Myocyte (in vitro differentiated cells): ENCODE data around the gene CST1. TPM values are rescaled to one million over a fixed set of nuclear protein-coding genes. Genes with fewer than 3 reads are reported as not detected.
"Not testable (repeated sequence)": the region's sequence is repeated elsewhere in the genome, so short reads cannot be mapped to it uniquely, and the experiment has no call there.

ENCODE experiments used
- DNase-seq: peaks from one replicate; pipeline ENCODE4 v3.0.0-alpha.2; 2012; ENCODE audit warnings: low read depth
- polyA plus RNA-seq: library from polyadenylated mRNA; unstranded; fragments of >200 nt; gene quantifications from one replicate; pipeline ENCODE4 v1.2.1, GENCODE V29; 2012; ENCODE audit warnings: missing spikeins
- total RNA-seq: library from RNA; depleted of rRNA; stranded (reverse); fragments of >200 nt; gene quantifications from 2 replicates; pipeline ENCODE4 v1.2.3, GENCODE V29; 2014

The CST1 gene, protein sequence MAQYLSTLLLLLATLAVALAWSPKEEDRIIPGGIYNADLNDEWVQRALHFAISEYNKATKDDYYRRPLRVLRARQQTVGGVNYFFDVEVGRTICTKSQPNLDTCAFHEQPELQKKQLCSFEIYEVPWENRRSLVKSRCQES
- not detected in 2 replicates for total RNA-seq
- polyA plus RNA-seq, result 0.43 TPM

DNA sequence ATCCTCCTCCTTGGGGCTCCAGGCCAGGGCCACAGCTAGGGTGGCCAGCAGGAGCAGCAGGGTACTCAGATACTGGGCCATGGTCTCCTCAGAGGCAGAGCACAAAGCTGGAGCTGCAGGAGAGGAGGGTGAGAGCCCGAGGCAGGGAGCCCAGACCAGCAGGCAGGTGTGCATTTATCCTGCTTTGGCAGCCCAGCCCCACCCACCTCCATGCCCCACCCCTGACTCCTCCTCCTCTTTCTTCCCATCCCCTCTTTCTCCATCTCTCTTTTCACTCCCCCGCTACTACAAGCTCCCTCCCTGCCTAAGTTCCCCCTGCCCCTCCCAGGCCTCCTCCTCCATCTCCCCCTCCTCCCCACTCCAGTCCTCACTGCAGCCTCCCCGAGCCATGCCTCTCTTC is at the start of gene CST1:
CST1 (minus strand) TSS at position 150 of the 400 bp plus-strand sequence; CDS start at position 81, 69 bp downstream.
- not testable (repeated sequence) for DNase-seq

DNA sequence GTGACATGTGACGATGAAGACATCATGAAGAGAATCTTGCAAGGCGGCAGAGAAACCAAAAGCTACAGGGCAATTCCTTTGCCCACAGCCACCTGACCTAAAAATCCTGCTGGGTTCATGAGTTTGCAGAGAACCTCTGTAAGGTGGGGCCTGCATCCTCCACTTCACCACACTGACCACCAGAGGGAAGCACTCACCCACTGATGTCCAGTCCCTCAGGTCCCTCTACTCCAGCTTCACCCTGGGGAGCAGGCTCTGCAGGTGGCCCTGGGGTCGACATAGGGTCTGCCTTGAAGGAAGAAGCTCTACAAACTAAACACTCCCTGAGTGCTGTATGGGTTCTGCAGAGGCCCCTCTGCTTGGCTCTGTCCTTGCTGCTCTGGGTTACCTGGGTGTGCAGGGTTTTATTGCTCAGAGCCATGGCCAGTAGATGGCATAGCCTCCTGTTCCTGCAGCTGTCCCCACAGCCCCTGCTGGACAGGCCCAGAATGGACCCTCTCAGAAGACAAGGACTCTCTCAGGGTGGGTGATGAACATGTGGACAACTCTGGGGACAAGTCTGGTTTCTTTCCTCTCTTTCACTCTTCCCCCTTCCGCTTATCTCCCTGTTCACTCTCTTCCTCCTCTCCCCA is 48.6 kb upstream of the CST1 start:
- not testable (repeated sequence) for DNase-seq

DNA sequence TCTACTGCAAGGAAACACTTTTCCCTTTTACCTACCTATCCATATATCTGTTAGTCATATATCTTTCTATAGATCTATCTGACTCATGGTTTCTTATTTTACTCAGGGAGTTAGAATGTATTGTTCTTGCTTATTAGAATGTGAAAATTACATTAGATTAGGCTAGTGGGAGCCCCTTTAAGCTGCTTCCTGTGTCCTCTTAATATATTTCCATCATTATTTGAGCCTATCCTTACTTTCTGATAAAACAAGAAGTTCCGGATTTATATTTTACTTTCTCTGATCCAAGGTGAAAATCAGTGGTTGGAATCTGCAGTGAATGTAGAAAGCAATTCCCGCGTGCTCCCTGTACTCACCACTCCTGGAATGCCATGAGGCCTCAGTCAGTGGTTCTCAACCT is 44.8 kb upstream of the CST1 start:
- DNase-seq, result no peak

GRCh38 chr20:23794841-23795240 is 44.1 kb upstream of the CST1 start:
- DNase-seq, result no peak

DNA sequence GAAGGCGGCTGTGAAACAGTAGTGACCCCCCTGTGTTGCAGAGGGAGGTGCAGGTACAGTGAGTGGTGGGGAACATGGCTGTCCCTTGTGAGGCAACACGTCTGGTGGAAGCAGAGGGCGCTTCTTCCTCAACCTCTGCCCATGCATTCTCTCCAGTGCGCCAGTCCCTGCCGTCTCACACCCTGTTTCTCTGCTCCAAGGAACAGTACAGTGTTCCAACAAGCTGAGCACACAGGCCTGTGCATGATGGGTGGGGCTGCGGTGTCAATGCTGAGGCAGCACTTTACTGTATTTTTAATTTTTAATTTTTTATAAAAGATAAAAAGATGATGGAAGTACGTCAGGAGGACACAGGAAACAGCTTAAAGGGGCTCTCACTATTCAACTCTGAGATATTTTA is 43.3 kb upstream of the CST1 start:
- no peak for DNase-seq

- no peak for DNase-seq
These were observed 32.7 kb upstream of the CST1 start for GRCh38 chr20:23783447-23783846.

DNA sequence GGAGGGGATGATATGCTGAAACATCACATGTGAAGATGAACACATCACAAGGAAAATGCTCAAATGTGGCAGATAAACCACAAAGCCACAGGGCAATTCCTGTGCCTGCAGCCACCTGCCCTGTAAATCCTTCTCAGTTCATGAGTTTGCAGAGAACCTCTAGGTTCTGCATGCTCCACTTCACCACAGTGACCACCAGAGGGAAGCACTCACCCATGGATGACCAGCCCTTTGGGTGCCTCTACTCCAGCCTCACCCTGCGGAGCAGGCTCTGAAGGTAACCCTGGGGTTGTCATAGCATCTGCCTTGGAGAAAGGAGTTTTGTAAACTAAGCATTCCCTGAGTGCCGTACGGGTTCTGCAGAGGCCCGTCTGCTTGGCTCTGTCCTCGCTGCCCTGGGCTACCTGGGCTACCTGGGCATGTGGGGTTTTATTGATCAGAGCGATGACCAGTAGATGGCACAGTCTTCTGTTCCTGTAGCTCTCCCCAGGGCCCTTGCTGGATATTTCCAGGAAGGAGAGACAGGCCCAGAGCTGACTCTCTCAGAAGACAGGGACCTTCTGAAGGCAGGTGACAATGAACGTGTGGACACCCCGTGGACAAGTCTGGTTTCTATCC is 31.7 kb upstream of the CST1 start:
- DNase-seq, result peak; percentile 5

DNA sequence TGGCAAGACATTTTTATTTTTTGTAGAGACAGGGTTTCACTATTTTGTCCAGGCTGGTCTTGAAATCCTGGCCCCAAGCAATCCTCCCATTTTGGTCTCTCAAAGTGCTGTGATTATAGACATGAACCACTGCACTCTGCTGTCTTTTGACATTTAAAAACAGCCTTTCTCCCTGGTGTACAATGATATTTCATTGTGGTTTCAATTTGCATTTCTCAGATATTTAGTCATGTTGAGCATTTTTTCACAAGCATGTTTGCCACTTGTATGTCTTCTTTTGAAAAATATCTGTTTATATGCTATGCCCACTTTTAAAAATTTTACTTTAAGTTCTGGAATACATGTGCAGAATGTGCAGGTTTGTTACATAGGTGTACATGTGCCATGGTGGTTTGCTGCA is 27.9 kb upstream of the CST1 start:
- peak; percentile 2 for DNase-seq

DNA sequence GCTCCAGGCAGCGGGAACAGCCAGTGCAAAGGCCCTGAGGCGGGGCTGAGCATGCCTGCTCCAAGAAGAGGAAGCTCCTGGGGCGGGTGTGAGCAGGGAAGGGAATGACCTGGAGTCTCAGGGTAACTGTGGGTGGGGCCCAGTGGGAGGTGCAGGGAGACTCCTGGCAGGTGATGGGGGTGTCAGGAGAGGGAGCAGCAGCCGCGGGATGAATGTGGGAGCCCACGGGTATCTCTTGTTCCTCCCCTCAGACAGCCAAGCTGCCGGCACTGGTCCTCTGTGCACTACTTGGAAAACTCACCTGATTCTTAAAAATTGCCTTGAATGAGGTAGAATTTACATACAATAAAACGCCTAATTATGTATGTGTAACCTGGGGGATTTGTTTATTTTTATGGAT is 26.6 kb upstream of the CST1 start:
- DNase-seq, result not testable (repeated sequence)

DNA sequence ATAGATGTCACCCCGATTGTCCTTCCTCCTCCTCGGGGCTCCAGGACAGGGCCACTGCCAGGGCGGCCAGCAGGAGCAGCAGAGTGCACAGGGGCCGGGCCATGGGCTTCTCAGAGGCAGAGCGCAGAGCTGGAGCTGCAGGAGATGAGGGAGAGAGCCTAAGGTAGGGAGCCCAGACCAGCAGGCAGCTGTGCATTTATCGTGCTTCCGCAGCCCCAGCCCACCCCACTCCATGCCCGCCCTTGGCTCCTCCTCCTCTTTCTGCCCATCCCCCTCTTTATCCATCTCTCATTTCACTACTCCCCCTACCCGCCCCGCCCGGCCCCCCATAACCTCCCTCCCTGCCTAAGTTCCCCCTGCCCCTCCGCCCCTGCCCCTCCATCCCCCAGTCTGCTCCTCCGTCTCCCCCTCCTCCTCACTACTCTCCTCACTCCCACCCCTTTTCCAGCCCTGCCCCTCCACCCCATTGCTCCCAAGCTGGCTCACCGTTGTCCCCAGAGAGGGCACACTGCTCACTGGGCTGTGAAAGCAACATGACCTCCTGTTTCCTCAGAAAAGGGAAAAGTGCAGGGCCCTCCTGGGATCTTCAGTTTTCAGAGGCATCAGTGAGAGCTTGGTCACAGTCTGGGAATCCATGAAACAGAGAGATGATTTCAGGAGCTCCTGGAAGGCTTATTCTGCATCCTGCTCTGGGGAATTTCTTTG is 25.5 kb upstream of the CST1 start:
- no peak for DNase-seq

DNA sequence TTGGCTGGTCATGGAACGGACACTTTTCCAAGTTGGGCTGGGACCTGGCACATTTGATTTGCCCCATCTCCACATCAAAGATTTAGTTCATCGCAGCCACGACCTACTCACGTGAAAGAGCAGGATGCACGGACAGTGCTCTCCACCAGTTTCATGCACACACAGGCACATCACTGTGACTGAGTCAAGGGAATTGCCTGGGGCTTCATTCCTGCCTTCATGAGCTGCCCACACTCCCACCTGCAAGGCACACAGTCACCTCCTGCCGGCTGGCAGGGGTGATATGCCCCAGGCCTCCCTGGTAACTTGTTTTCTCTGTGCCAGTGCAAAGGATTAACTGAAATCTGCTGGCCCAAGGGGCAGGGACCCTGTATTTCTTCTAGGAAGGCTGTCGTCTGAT is 23.3 kb upstream of the CST1 start:
- DNase-seq, result no peak

DNA sequence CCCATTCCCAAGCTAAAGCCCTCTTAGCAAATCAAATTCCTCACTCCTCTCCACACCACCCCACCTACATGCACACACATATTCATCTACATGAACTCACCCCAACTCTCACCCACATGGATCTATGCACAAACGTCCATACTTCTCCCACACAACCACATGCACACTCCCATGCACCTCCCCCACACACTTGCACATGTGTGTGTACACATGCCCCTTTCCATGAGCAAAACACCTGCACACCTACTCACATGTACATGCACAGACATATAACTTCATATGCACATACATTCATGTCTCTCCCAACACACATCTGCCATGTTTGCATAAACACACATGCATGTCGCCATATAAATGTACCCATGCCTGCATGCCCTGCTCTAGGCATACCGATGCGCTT is 22.8 kb upstream of the CST1 start:
- no peak for DNase-seq

DNA sequence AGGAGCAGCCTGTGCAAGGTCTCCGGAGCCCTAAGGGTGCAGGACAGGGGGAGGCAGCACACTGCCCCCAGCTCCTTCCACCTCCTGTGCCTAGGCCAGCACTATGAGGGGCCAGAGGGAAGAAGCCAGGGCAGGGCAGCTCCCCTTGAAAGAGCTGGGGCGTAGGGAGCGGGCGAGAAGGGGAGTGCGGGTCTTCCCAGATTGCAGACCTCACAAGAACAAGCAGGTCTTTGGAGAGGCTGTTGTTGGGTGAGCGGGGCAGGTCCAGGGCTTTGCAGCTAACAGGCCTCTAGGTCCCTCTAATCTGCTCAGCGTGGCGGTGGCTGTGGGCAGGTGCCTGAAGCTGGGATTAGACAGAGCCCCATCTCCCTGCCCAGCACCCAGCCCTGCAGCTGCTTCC is 22.4 kb upstream of the CST1 start:
- DNase-seq, result no peak

- DNase-seq, result no peak
These were observed 21.3 kb upstream of the CST1 start for GRCh38 chr20:23772074-23772473.

DNA sequence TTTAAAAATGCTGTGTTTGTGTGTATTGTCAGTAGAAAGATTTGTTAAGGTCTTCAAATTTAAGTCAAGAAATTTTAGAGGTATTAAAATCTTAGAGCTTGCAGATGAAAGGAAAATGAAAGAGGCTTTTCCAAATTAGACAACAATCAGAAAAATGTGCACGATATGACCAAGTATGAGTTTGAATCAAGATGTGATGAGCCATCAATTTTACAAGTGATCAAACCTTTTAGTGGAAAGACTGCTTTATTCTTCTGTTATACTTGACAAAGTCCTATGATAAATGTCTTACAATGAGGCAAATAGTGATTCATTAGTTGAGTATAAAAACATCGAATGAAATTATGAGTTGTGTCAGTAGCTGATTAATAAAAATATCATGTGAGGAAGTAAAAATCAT is 19.6 kb upstream of the CST1 start:
- no peak for DNase-seq

DNA sequence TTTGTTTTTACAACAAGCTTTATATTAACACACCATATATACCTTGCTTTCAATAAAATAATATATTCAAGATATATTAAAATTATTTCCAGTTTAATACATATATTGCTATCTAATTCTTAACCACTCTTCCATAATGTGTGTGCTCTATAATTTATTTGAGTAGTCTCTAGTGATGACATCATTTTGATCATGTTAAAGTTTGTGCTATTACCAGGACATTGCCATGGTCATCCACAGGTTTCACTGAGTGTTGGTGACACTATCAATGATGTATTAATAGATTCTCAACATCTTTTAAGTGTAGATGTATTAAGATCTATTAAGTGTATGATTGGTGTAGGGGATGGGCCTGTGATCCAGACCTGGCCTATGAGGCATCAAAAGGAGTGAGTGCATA is 17.8 kb upstream of the CST1 start:
- not testable (repeated sequence) for DNase-seq

DNA sequence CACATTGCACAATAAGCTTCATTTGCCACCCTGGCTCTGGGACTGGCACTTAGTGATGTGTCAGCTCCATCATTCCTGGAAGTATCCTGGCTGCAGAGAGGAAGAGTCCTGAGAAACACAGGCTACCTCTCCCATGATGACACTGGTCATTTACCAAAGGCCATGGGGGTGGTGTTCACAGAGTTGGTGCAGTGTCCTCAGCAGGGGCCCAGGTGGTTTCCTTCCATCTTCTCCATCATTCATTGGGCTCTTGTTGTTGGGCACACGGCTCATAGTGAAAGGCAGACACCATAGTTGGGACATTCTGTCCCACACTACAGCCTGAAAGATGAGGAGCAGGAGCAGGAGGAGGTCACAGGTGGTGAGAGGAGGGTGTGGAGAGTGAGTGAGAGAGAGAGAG is 15.8 kb upstream of the CST1 start:
- DNase-seq, result no peak

DNA sequence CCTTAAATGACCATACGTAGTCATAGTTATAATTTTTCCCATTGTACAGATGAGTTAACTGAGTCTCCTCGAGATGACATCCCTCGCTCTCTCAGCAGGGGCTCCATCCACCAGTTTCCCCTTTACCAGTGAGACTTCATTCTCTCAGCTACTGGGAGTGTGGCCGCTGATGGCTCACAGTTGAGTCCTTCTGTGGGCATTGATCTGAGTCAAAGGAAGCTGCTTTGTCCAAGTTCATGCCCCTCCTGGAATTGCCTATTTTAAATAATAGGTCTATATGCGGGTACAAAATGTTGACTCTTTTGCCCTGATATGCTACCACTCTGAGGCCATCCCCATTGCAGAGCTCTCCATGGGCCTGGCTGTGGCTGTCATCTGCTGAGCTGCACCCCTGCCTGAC is 14.8 kb upstream of the CST1 start:
- DNase-seq, result no peak

DNA sequence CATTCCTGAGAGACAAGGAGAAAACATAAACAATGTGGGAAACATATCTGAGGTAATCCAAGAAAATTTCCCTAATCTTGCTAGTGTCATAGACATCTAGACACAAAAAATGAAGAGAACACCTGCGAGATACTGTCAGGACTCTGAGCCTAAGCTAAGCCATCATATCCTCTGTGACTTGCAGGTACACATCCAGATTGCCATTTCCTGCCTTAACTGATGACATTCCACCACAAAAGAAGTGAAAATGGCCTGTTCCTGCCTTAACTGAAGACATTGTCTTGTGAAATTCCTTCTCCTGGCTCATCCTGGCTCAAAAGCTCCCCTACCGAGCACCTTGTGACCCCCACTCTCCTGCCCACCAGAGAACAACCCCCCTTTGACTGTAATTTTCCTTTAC is 13.9 kb upstream of the CST1 start:
- not testable (repeated sequence) for DNase-seq

DNA sequence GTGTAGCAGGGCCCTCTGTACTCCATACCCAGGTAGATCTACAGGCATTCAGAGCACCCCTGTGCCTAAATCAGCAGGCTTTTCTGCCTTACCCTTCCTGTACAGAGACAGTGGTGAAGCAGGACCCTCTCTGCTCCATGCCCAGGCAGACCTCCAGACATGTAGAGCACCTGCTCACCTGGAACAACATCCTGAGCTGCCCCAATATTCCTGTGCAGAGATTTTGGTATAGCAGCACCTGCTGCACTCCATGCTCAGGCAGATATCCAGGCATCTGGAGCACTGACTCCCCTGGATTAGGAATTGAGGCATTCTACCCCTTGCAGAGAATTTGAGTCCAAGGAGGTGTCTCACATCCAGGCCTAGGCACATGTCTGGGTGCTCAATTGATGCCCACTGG is 12.6 kb upstream of the CST1 start:
- DNase-seq, result no peak

DNA sequence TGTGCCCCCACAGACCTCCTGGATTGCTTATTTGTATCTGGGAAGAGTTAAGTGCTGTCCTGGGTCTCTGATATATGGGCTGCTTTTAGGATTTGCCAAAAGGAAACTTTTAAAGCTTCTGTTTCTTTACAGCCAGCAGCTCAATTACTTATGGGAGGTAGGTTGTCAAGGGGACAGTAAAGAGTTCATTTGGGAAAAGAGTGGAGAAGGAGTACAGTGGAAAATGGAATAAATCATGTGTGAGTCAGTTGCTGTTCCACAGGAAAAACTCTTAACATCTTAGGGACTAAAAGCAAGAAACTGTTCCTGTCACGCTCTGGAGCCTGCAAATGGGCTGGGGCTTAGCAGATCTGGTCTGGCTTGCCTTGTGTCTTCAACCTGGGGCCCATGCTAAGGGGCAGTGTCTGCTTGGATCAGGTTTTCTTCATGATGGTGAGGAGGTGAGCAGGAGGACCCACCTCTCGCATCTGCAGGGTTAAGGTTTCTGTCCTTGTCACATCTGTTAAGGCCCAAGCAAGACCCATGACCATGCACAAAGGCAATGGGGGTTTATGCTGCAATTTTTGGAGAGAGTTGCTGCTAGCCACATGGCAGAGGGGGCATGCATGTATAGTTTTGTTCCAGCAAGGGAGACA is 8.7 kb upstream of the CST1 start:
- DNase-seq, result no peak

DNA sequence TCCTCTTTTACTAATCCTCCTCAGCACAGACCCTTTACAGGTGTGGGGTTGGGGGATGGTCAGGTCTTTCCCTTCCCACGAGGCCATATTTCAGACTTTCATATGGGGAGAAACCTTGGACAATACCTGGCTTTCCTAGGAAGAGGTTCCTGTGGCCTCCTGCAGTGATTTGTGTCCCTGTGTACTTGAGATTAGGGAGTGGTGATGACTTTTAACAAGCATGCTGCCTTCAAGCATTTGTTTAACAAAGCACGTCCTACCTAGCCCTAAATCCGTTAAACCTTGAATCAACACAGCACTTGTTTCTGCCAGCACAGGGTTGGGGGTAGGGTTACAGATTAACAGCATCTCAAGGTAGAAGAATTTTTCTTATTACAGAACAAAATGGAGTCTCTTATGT is 6.1 kb upstream of the CST1 start:
- not testable (repeated sequence) for DNase-seq
